ENCODE data around the gene EML6.
"Not testable (repeated sequence)": the region's sequence is repeated elsewhere in the genome, so short reads cannot be mapped to it uniquely, and the experiment has no call there.

EML6 gene

DNA sequence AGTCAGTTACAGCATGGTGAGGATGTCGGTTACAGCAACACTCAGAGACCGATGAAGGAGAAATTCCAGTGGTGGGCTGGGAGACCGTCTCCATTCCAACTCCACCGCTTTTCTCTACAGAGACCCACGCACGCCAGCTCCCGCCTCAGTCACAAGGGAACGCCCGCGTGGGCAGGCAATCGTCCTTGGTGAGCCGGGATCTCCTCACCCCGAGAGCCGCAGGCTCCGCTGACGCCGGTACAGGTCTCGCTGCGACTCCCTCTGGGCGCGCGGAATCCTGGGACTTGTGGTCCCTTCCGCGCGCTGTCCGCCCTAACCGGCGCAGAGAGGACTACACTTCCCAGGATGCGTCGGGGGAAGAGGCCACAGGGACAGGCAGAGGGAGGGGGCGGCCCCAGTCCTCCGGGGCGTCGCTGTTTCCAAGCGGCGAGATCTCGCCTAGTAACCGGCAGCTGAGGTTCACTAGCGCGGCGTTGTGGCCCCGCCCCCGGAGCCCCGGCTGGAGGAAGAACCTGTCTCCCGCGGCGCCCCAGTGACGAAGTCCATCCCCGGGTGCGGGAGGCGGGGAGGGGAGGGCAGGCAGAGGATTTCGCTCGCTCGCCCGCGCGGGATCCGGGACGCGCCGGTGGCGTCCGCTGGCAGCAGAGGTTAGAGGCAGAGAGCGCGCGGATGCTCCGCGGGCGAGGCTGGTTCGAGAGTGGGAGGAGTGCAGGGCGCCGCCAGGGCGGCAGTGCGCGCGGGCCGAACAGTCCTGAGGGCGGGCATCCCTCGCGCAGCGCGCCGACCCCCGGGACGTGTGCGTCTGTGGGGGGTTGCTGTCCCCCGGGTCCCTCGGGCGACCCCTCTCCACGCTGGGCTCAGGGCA is at the start of gene EML6:
Gene EML6 (plus strand): TSS at position 532 of the 865 bp plus-strand sequence. CDS start 1,400 bp downstream, outside the sequence.
- peak; percentile 95 to 97 for DNase-seq (ENCODE audit: low read depth in 2 of 2)

DNA sequence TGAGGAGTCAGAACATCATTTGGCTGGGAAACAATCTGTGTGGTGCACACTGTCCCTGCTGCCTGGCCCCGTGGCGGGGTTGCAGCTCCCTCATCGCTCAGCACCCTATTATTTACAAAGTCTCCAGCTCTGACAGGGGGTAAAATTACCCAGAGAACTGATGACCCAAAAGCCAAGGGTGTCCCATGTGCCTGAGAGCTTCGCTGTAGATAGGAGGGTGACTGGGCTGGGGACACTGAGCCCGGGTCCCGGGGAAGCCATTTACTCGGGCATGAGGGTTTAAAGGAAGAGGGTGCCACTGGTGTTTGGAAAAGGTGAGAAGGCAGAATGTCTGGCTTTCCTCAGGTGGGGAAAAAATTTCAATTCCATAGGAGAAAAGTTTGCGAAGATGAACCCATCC is 48.2 kb upstream of the EML6 start:
- DNase-seq (ENCODE audit: low read depth in 2 of 2), result no peak

DNA sequence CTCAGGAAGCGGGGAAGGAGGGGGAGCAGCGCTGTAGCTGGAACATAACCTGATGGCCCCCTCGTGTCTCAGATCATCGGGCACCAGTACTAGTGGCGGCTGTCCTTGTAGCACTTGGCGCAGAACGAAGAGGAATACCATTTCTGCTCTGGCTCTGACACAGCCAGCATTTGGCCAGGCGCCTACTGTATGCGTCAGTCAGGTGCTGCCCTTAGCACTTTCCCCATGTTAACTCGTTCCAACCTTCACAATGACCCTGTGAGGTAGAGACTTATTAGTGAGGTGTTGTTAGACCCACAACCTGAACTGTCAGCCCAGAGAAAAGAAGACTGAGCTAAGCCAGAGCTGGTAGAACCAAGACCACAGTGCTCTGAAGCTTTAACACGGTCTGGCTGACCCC is 47.7 kb upstream of the EML6 start:
- DNase-seq (ENCODE audit: low read depth in 2 of 2), result no peak

DNA sequence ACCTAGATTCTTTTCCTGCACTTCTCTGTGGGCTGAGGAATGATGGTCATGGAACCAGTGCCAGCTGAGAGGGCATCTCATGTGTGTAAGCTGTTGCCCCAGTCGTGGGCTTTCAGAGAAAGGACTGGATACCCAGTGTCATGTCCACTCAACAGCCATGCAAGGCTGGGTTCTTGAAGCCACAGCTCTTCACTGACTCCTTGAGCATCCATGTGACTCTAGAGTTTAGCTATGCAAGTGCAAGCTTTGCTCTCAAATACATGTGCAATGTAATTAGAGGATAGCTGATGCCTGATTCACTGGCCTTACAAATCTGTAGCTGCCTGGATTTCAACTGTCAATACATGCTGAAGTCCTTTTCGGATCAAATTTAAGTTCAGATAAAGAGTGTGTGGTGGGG is 46.8 kb upstream of the EML6 start:
- no peak for DNase-seq (ENCODE audit: low read depth in 2 of 2)

DNA sequence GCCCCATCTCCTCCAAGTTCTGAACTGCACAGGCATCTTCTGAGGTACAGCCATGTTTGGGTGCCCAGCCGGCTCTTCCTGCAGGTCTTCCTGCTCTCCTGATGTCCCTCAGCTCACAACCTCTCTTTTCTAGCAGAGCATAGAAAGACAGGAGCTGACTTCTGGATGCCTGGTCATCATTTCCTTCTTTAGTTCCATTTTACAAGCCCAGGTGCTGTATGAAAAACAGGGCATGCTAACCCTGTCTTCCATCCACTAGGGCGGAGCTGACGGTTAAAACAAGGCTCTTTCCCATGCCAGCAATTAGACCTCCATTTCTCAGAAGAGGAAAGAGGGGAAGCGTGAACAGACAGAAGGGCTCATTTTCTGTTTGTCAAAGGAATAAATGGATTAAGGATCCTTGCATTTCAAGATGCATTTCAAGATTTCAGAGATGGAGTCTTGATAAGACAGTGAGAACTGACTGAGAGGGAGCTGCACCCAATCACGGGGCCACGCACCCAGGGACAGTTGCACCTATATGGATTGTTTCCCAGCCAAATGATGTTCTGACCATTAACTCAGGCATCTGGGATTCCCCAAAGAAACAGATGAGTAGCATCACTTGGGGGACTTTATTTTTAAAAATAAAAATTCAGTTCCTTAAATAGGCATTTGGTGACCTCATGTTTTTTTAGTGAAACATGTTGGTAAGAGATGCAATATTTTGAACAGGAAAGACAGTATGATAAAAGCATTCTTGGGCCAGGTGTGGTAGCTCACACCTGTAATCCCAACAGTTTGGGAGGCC is 45.8 kb upstream of the EML6 start:
- no peak for DNase-seq (ENCODE audit: low read depth in 2 of 2)

DNA sequence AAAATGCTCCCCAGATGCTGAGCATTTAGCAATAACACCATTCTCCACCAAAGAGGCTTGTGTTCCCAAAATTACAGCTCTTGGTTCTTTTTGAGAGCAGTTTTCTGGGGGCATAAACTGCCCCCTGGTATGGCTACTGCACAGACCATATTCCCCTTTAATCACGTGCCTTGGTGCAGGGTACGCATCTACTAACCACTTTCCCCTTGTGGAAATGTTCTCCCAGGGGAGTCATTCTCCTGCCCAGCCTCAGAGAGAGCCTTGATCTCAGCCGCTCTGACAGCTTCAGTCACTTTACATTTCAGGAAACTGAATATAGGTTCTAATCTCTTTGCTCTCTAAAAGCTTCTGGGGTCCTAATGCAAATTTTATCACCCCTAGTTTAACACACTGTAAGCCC is 44.7 kb upstream of the EML6 start:
- DNase-seq (ENCODE audit: low read depth in 2 of 2), result no peak

DNA sequence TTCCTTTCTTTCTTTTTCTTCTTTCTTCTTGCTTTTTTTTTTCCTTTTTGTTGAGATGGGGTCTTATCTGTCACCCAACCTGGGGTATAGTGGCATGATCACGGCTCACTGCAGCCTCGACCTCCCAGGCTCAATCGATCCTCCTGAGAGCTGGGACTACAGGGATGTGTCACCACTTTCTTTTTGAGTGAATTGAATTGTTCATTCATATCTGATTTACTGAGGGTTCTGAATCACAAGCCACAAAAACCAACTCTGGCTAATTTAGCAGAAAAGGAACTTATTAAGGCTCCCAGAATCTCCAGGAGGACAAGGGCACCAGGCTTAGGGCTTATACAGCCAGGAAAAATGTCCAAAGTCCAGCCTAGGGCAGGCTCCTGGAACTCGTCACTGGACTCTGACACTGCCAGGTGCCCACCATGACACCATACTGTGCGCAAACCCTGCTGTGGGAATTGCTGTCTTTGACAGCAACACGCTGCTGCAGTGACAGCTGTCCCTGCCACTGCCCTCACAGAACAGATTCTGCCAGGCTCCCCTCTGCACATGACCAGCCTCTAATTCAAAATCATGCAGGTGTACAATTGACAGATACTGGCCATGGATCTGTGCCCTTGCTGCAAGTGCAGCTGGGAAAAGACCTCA is 42.9 kb upstream of the EML6 start:
- DNase-seq (ENCODE audit: low read depth in 2 of 2), result no peak

DNA sequence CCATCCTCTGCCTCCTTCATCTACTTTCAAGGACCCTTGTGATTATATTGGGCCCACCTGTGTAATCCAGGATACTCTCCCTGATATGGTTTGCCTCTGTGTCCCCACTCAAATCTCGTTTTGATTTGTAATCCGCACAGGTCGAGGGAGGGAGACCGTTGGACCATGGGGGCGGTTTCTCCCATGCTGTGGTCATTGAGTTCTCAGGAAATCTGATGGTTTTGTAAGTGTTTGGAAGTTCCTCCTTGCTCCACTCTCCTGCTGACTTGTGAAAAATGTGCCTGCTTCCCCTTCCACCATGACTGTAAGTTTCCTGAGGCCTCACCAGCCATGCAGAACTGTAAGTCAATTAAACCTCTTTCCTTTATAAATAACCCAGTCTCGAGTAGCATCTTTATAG is 42.0 kb upstream of the EML6 start:
- DNase-seq (ENCODE audit: low read depth in 2 of 2), result no peak

DNA sequence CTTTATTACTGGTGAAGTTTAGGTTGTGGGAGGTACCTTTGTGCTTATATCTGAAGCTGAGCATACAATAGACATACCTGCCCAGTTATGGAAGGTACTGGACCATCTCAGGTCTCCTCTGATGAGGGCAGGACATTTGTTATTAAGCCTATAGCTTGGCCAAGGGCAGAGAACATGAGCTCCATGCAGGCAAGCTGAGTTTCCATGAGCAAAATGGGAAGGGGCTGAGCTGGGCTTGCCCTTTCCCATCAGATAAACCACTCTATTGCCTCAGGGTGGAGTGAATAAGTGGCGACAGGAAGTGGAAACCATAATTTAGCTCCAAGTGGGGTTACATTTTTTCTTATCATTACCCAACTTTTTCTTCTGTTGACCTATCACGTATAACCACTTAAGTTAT is 39.9 kb upstream of the EML6 start:
- DNase-seq (ENCODE audit: low read depth in 2 of 2), result no peak

DNA sequence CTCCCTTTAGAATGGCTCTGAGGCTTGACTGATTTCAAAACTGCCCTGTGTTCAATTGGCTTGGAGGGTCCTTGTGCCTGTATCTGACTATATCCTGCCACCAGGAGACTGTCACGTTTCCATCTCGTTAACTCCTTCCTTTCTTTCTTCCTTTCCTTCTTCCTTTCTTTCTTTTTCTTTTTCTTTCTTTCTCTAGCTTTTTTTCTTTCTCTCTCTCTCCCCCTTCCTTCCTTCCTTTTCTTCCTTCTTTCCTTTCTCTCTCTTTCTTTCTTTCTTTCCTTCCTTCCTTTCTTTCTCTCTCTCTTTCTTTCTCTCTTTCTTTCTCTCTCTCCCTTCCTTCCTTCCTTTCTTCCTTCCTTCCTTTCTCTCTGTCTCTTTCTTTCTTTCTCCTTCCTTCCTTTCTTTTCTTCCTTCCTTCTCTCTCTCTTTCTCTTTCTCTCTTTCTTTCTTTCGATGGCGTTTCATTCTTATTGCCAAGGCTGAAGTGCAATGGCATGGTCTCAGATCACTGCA is 38.1 kb upstream of the EML6 start:
- no peak for DNase-seq (ENCODE audit: low read depth in 2 of 2)

DNA sequence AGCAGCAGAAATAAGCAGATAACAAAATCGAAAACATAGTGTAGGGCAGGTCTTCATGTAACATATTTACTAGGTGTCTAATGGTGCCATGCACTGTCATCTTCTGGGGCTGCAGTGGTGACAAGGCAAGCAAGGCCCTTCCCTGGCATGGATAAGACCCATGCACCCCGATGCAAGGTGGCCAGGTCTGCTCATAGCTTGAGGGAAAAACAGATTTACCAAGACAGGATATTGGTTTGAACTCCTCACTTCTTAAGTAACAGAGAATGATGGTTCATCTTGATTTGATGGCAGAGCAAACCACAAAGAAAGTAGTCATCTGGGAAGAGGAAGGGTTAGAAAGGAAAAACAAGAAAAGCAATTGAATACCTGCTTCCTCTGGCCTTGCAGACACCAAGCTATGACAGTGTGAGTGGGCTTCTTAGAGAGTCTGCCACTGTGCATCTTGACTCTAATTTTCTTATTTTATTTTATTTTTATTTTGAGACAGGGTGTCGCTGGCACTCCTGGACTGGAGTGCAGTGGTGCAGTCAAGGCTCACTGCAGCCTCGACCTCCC is 35.8 kb upstream of the EML6 start:
- no peak for DNase-seq (ENCODE audit: low read depth in 2 of 2)

DNA sequence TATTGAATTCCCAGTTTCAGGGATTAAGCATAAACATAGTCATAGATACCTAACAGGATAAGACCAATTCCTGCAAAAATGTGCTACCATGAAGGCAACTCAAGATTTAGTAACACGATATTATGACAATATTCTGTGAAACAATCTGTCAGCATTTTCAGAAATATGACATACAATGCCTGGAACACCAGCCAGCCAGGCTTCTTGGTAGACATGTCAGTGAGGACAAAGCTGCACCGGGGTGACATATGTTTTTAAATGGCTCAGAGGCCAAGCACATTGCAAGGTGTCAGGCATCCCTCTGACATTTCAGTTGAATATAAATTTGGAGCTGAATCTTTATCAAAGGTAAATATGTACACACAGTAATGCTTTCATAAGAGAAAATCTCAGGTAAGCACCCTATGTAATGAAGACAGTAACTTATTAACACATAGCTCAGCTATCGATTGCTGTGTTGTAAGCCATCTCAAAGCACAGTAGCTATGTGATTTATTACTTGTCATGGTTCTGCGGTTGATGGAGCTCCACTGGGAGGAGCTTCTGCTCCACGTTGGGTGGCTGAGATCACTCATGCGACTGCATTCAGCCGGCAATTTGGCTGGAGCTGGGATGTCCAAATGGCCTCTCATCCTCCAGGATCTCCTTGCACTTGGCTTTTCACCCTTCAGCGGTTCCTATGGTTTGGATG is 31.9 kb upstream of the EML6 start:
- no peak for DNase-seq (ENCODE audit: low read depth in 2 of 2)

DNA sequence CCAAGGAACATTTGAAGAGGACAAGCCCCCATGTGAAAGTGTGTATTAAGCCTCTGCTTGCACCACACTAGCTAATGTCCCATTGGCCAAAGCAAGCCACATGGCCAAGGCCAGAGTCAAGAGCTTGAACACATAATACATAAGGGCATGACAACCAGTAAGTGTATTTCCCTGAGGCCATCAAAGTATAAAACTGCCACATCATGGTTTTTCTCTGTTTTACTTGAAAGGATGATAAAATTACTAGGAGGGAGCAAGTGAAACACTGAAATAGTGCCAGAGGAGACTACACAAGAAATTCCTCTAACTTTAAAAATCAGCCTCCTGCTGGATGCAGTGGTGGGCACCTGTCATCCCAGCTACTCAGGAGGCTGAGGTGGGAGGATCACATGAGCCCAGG is 30.9 kb upstream of the EML6 start:
- DNase-seq (ENCODE audit: low read depth in 2 of 2), result no peak

DNA sequence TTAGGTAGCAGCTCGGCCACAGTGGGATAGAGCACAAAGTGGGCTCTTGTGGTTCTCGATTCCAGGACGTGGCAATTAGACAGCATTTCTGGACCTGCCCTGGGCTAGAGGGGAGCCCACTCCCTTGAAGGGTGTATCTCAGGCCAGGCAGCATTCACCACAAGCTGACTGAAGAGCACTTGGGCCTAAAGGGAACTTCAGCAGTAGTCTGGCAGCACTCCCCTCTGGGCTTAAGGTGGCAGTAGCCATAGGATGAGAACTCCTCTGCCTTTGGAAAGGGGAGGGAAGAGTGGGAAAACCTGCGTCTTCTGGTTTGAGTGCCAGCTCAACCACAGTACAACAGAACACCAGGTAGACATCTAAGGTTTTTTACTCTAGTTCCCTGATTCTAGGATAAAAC is 28.1 kb upstream of the EML6 start:
- DNase-seq (ENCODE audit: low read depth in 2 of 2), result no peak

DNA sequence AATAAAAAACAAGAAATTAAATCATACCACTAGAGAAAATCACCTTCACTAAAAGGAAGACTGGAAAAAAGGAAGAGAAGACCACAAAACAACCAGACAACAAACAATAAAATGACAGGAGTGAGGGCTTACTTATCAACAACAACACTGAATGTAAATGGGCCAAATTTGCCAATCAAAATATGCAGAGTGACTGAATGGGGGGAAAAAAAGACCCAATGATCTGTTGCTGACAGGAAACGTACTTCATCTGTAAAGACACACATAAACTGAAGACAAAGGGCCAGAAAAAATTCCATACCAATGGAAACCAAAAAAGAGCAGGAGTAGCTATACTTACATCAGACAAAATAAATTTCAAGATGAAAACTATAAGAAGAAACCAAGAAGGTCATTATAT is 25.5 kb upstream of the EML6 start:
- DNase-seq (ENCODE audit: low read depth in 2 of 2), result no peak

DNA sequence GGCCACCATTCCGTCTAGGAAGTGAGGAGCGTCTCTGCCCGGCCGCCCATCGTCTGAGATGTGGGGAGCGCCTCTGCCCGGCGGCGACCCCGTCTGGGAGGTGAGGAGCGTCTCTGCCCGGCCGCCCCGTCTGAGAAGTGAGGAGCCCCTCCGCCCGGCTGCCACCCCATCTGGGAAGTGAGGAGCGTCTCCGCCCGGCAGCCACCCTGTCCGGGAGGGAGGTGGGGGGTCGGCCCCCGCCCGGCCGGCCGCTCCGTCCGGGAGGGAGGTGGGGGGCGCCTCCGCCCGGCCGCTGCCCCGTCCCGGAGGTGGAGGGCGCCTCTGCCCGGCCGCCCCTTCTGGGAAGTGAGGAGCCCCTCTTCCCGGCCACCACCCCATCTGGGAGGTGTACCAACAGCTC is 24.5 kb upstream of the EML6 start:
- not testable (repeated sequence) for DNase-seq (ENCODE audit: low read depth in 2 of 2)

DNA sequence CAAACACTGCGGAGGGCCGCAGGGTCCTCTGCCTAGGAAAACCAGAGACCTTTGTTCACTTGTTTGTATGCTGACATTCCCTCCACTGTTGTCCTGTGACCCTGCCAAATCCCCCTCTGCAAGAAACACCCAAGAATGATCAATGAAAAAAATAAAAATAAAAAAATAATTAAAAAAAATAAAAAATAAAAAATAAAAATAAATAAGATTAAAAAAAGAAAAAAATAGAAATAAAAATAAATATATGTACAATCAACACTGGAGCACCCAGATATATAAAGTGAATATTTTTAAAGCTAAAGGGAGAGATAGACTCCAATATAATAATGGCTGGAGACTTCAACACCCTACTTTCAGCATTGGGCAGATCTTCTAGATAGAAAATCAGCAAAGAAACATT is 23.8 kb upstream of the EML6 start:
- DNase-seq (ENCODE audit: low read depth in 2 of 2), result no peak

DNA sequence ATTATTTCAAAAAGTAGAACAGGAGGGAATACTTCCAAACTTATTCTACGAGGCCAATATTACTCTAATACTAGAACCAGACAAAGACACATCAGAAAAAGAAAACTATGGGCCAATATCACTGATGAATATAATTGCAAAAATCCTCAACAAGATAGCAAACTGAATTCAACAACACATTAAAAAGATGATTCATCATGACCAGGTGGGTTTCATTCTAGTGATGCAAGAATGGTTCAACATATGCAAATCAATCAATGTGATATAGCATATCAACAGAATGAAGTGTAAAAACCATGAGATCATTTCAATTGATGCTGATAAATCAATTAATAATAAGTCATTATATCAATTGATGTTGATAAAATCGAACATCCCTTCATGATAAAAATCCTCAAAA is 22.4 kb upstream of the EML6 start:
- DNase-seq (ENCODE audit: low read depth in 2 of 2), result no peak

DNA sequence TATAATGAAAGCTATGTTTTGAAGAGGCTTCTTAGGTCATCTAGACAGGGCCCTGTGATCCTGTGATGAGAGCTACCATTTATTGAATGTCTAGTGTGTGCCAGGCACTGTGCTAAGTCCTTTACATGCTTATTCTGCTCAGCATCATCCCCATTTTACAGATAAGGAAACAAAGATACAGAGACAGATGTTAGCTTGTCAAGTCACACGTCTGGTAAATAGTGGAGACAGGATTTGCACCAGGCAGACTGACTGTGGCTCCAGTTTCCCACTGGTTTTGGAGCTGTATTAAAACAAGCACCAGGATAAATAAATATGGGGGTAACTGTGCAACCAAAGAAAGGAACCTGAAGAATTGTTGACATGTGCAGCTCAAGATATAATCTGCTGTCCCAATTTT is 19.2 kb upstream of the EML6 start:
- no peak for DNase-seq (ENCODE audit: low read depth in 2 of 2)

DNA sequence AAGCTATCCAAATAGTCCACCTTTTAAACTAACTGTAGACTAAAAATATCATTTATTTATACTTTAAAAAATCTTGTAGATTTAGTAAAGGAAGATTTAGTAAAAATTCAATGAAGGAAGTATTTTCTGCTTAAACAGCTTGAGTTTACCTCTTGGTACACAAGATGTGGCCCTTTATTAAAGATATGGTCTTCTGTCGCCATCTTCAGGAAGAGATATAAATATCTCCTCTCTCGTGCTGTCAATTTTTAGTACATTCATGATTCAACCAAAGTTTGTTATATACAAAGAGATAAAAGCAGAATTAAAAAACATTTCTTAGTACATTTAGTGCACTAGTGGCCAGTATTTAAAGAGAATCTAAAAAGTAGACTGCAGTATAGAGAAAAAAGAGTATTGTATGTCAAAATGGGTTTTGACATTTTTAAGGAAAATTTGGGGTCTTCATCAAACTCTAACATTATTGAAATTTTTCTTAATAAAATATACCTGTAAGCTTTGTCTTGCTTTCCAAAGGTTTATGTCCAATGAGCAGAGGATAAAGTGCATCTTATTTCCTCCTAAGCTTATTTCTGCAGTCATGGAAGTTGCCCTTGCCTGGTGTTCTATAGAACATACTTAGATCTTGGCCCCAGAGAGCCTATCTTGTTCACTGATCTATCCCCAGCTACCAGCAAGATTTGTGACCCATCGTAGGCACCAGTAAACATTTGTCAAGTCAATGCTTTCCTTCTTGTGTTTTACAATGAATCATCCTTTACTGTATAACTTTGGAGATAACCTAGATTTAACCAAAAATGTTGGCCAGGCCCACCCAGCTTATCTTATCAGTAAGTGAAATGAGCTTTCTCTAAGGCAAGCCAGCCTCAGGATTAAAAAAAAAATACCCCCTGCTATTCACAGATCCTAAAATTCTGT is 18.5 kb upstream of the EML6 start:
- DNase-seq (ENCODE audit: low read depth in 2 of 2), result no peak
